Measurements from ENCODE around the gene ZRANB3.

- TF ChIP-seq TAF1 (IDR thresholded peaks at IDR 0.05; ENCODE audit: borderline replicate concordance, insufficient read depth, low read length) (no peak), POLR2AphosphoS5 (IDR thresholded peaks at IDR 0.05; ENCODE audit: low read depth, low read length) (no peak)
These were observed 40.6 kb downstream of the ZRANB3 start for GRCh38 chr2:135490376-135490775.

Data from PFSK-1 (cell line).